ENCODE data around the gene EFCAB7.

Gene EFCAB7

DNA sequence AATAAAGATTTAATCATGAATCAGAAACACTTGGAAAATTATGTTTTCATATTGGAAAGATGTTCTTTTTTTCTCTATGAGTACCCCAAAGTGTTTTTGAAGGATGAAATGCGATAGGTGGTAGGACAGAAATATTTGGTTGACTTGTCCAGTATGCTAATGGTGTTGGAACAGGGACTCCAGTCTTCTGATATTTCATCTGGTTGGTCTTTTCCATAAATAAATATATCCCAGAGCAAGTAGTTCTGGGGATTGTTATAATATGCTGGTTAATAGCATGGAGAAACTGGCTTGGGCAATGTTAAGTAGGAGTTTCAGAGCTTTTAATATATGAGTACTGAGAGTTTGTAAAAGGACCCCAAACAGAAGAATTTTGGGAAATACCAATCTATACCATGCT, 78.6 kb downstream of the EFCAB7 start:
- no peak for DNase-seq (ENCODE audit: low spot score)

DNA sequence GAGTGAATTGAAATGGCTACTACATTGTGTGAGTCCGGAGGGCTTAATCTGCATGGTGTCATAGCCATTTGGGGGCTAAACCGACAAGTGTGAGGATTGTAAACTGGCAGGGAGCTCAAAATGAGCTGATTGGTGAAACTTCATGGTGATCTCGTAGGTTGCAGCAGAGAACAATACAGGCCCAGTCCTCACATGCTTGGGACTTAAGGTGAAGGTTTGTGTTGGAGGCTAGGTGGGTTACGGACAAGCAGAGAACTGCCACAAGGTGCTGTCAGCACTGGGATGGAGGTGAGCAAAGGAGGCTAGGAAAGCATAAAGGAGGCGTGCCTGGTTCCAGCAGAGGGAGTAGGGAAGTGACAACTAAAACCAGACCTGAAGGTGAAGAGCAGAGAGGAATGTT, 79.3 kb downstream of the EFCAB7 start:
- no peak for DNase-seq (ENCODE audit: low spot score)

DNA sequence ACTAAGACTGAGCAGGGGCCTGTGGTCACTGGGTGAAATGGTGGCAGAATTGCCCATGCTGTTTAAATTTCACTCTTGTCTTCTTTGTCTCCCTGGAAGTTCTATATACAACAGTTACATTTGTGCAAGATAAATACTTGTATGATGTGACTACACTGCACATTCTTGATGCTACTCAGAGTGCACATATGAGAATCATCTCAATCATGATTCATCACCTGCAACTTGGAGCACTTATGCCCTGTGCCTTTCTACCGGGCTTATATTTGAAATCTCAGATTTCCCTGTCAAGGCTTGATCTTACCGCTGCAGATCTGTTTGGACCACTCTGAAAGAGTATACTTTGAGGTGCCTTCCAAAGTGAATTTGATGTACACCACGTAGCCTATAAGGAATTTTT, 80.5 kb downstream of the EFCAB7 start:
- no peak for DNase-seq (ENCODE audit: low spot score)

DNA sequence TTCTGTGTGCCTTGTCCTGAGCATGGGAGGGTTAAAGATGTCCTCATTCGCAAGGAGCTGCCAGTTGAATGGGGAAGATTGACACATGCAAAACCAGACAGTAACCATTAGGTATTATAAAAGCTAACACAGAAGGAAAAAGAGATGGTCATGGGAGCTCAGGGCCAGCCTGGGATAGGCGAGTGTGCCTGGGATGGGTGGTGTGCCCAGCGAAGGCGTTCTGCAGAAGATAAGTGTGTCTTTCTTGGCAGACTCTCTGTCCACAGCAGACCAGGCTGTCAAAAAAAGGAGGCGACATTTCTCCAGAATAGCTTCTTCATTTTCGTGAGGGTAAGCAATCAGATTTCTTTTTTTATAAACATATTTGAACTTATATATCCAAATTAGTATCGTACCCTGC, 84.0 kb downstream of the EFCAB7 start:
- no peak for DNase-seq (ENCODE audit: low spot score)

DNA sequence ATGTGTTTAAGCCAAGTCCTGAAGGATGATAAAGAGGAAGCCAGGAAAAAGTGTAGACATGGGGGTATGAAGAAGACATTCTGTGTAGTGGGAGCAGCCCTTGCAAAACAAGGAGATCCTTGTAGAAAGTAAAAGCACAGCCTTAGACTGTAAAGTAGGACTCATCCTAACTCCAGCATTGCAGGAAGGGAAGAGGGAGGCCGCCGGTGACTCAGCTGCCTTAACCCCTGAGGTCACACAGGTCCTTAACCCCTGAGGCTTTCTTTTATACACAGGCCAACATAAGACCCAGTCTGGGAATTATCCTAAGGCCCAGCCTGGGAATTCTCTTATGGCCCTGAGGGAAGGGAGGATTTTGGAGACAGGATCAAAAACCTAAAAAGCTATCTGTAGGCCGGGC, 87.9 kb downstream of the EFCAB7 start:
- DNase-seq (ENCODE audit: low spot score): no peak

DNA sequence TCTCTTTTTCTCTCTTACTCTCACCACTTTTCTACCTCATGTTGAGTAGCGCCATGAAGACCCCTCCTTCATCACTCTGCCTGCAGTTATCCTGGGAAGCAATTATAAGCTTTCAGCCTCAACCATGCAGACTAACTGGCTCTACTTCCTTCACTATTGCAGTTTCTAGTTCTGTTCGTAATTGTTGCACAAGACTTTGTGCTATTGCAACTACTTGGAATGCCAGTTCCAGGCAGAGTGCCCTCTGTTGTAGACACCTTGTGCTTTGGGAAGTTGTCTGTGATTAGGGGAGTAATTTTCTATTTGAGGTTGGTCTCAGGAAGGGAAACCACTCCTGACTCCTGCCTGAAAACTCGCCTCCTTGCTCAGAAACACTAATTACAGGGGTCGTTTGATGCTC, 89.2 kb downstream of the EFCAB7 start:
- no peak for DNase-seq (ENCODE audit: low spot score)

DNA sequence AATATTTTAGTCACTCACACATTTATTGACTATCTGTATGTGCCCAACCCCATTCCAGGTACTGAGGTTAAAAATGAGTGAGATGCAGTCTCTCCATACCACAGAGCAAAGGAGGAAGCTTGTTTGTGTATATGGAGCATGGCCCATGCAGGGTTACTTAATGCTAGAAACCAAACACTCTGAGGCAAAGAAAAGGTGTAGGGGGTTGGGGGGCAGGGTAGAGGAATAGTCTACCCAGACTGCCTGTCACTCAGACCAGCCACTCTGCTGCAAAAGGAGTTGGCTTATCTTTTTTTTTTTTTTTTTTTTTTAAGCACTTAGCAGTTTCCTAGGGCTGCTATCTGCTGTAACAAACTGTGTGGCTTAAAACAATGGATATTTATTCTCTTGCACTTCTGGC, 89.6 kb downstream of the EFCAB7 start:
- no peak for DNase-seq (ENCODE audit: low spot score)

DNA sequence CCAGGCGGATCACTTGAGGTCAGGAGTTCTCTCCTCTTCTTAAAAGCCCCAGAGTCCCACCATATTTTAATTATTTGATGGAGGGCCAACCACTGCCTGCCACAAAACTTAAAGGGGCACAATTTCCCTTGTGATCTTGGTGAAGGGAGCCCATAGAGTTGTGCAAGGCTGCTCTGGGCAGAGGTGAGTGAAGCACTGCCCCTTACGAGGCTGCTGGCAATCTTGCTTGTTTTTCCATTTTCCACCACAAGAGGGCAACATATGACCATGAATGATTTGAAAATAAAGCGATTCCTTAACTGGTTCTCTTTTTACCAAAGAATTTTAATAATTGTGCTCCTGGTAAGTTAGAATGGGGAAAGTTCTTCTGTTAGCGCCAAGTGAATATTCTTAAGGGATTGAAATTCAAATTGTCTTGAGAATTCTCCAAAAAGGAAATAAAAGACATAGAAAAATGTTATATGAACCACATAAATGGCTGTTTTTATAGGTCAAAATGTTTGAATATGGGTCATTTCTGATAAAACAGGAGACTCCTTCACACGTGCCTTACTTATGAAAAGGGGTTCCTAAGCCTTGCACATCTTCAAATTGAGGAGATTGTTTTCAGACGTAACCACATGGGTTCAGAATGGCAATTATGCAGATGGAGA, 92.6 kb downstream of the EFCAB7 start:
- DNase-seq (ENCODE audit: low spot score): peak; percentile 79

DNA sequence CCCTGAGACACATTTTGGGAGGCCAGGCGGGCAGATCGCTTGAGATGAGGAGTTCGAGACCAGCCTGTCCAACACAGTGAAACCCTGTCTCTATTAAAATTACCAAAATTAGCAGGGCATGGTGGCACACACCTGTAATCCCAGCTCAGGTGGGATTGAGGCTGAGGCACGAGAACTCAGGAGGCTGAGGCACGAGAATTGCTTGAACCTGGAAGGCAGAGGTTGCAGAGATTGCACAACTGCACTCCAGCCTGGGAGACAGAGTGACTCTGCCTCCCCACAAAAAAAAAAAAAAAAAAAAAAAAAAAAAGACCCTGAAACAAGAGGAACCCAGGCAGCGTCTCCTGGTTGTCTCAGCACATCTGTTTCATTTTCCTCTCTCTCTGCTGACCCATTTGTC, 94.1 kb downstream of the EFCAB7 start:
- DNase-seq (ENCODE audit: low spot score): no peak

DNA sequence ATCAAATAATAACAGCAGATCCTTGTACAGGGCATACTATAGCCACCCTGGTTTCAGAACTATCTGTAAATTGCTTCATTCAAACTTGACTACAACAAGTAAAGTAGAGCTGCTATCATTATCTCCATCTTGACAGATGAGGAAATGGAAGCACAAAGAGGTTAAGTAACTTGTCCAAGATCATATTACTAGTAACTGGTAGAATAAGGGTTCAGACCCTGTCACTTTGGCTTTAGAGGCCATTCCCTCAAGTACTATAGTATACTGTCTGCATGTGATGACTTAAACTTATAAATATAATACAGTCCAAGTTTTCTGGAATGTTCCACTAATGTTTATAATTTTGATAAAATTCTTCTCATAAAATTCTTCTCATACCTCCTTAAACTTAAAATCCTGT, 94.7 kb downstream of the EFCAB7 start:
- no peak for DNase-seq (ENCODE audit: low spot score)

DNA sequence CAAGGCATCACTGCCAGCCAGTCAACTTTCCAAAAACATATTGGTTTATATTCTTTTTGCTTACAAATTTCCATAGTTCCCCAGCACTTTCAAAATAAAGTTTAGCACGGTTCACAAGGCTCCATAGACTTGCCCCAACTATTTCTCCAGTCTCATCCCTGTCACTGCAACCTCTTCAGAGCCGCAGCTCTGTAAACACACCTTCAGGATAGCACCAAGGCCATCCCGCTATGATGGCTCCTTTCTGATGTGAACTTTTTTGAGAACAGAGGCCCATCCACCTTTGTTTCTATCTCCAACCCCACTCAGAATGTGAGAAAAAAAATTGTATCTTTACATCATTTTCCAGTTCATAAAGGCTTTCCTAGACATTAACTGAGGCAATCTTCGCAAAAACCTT, 96.2 kb downstream of the EFCAB7 start:
- DNase-seq (ENCODE audit: low spot score): no peak

DNA sequence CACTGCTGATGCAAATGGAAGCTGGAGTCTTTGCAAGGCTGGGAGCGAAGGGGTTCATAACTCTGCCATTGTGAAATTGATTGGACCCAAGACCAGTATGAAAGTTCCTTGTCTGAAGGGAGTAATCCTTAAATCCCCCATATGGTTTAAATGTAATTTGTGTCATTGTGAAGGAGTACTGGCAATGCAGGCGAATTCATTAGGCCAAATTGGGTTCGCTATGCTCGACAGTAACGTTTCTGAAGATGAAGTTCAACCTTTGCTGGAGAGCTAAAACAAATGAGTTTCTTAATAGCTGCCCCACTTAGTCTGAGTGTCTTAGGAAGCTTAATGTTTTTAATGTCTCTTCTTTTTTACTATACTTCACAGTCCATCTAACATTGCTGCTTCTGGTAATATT, 97.3 kb downstream of the EFCAB7 start:
- no peak for DNase-seq (ENCODE audit: low spot score)

DNA sequence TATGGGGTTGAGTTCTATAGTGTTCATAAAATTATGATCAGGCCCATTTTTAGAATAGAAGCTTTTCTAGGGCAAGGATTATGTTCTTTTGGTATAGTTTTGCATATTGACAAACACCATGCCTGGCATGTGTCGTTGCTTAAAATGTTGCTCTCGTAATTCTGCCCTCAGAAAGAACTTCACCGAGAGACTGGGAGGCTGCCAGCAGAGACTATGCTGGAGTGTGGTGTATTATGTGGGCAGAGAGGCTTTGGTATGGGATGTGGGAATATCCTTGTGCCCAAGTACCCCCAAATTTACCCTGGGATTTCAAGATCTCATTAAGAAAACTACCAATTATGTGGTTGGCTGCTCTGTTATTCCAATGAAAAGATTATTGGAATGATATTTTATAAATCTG, 97.8 kb downstream of the EFCAB7 start:
- DNase-seq (ENCODE audit: low spot score): no peak

DNA sequence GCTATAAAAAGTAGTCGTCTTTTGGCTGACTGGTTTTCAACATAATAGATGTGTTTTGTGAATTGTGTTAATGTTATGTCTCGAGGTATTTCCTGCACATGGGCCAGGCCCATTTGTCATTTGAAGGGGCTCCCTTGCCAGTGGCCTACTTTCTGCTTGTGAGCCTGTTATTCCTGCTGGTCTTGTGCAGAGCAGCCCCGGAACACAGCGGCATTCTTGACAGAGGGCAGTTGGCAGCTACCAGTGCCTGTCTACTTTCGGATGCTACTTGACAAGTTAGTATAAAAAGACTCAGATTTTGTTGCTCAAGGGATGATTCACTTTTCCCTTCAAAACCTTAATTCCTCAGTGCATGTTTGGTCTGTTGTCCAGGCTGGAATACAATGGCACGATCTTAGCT, 98.4 kb downstream of the EFCAB7 start:
- DNase-seq (ENCODE audit: low spot score): peak; percentile 41

Measured in AG08395 (cell line).